ENCODE results near the gene FCN1.

DNA sequence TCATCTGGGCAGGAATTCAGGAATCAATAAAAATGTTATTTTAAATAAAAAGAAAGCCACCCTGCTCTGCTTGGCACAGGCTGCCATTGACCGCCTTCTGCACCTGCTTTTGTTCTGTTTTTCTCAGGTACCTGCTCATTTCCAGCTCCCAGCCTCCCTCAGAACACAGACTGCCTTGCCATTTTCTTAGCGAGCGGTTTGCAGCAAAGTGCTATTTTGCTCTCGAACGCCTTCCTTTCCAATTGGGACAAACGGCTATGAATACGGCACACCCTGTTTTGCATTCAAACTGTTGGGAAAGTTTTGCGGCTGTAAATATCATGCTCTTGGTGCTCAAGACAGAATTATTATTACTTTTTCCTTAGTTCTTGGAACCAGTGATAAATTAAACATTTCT is 25.1 kb upstream of the FCN1 start:
- TF ChIP-seq, protein P1, sequence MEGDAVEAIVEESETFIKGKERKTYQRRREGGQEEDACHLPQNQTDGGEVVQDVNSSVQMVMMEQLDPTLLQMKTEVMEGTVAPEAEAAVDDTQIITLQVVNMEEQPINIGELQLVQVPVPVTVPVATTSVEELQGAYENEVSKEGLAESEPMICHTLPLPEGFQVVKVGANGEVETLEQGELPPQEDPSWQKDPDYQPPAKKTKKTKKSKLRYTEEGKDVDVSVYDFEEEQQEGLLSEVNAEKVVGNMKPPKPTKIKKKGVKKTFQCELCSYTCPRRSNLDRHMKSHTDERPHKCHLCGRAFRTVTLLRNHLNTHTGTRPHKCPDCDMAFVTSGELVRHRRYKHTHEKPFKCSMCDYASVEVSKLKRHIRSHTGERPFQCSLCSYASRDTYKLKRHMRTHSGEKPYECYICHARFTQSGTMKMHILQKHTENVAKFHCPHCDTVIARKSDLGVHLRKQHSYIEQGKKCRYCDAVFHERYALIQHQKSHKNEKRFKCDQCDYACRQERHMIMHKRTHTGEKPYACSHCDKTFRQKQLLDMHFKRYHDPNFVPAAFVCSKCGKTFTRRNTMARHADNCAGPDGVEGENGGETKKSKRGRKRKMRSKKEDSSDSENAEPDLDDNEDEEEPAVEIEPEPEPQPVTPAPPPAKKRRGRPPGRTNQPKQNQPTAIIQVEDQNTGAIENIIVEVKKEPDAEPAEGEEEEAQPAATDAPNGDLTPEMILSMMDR (IDR thresholded peaks at IDR 0.05), result no peak
- no peak for TF ChIP-seq POLR2A (IDR thresholded peaks at IDR 0.05)

Data from testis (tissue), 2 donors.